Astrocyte of the cerebellum (primary cell): ENCODE results near the gene DNAI2.

Source experiments
- DNase-seq: peaks from one replicate; pipeline ENCODE4 v3.0.0-alpha.2; 2011; ENCODE audit warnings: low read depth
- H3K4me3 ChIP-seq: 2 replicates; pipeline ENCODE4 v1.5.1; 2011; ENCODE audit warnings: mild to moderate bottlenecking, low read depth, low read length, moderate library complexity
- in situ Hi-C: cut with HindIII; loops from 2 replicates; pipeline ENCODE4 v1.10.0; 2017; ENCODE audit warnings: low sequenced_read_pairs
- TF ChIP-seq, protein P1 (sequence below): IDR thresholded peaks from 2 replicates; pipeline ENCODE4 v1.5.1; 2012; ENCODE audit warnings: low read length, low read depth, moderate library complexity, mild to moderate bottlenecking; ENCODE audit errors: missing control alignments

DNAI2 gene, protein sequence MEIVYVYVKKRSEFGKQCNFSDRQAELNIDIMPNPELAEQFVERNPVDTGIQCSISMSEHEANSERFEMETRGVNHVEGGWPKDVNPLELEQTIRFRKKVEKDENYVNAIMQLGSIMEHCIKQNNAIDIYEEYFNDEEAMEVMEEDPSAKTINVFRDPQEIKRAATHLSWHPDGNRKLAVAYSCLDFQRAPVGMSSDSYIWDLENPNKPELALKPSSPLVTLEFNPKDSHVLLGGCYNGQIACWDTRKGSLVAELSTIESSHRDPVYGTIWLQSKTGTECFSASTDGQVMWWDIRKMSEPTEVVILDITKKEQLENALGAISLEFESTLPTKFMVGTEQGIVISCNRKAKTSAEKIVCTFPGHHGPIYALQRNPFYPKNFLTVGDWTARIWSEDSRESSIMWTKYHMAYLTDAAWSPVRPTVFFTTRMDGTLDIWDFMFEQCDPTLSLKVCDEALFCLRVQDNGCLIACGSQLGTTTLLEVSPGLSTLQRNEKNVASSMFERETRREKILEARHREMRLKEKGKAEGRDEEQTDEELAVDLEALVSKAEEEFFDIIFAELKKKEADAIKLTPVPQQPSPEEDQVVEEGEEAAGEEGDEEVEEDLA

DNA sequence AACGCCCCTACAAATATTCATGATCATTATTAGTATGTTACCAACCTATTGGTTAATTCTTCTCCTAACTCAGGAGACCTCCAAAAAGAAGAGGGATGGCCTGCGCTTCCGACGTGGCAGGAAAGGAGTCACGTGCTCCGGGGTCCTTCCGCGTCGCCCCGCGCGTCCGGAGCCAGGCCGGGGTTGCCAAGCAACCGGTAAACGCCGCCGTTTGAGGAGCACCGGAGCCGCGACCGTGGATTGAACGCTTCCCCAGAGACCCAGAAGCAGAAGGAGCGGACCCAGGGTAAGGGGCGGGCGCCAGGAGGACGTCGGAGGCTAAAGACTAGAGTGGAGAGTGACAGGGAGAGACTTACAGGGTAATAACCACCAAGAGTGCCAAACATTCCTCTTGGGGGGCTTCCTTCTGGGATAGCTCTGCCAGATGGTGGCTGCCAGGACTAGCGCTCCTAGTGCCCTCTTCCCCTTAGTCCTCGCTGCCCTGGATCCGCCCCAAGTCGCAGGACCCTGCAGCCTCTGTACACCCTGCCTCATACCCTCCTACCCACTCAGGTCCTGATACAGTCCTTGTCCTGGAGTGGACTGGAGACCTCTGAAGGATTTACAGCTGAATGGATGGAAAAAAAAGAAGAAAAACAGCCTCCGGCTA lies at the start of gene DNAI2:
Gene DNAI2, plus strand, starts transcription at position 175 of the 649 bp plus-strand sequence. CDS start 7,584 bp downstream, outside the sequence.
- in situ Hi-C loops, result no loop called here
- no peak within 1 kb of the TSS for H3K4me3 ChIP-seq
- TF ChIP-seq, protein P1, sequence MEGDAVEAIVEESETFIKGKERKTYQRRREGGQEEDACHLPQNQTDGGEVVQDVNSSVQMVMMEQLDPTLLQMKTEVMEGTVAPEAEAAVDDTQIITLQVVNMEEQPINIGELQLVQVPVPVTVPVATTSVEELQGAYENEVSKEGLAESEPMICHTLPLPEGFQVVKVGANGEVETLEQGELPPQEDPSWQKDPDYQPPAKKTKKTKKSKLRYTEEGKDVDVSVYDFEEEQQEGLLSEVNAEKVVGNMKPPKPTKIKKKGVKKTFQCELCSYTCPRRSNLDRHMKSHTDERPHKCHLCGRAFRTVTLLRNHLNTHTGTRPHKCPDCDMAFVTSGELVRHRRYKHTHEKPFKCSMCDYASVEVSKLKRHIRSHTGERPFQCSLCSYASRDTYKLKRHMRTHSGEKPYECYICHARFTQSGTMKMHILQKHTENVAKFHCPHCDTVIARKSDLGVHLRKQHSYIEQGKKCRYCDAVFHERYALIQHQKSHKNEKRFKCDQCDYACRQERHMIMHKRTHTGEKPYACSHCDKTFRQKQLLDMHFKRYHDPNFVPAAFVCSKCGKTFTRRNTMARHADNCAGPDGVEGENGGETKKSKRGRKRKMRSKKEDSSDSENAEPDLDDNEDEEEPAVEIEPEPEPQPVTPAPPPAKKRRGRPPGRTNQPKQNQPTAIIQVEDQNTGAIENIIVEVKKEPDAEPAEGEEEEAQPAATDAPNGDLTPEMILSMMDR, result no peak
- DNase-seq, result no peak

DNA sequence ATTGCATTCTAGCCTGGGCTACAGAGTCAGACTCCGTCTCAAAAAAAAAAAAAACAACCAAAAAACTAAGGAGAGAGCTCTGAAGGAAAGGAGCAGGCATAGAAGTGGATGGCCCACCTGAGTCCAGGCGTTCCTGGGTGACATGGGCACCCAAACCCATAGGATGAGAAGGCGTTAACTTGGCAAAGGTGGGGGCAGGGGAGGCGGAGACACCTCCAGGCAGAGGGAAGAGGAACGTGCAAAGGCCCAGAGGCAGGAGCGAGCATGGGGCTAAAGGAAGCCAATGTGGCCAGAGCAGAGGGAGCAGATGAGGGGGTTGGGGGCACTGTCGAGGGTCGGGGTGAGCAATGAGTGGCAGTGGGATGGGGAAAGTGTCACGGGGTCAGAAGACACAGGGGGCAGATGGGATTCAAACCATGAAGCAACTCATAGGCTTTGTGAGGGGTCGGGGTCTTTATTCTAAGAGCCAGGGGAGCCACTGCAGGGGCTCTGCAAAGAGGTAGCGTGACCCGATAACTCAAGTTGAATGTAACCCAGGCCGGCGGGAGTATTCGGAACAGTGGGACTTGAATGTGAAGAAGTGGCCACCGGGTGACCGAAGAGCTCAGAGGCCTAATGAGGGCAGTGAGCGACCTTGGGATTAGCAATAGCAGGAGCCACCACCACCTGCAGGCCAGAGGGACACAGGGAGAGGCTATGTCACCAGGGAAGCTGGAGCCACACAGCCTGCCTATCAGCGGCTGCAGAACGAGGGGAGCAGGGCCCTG lies 48.9 kb upstream of the DNAI2 start:
- no peak overlapping the region for H3K4me3 ChIP-seq
- TF ChIP-seq, protein P1, result no peak
- in situ Hi-C loops, result no loop called here
- DNase-seq, result no peak

DNA sequence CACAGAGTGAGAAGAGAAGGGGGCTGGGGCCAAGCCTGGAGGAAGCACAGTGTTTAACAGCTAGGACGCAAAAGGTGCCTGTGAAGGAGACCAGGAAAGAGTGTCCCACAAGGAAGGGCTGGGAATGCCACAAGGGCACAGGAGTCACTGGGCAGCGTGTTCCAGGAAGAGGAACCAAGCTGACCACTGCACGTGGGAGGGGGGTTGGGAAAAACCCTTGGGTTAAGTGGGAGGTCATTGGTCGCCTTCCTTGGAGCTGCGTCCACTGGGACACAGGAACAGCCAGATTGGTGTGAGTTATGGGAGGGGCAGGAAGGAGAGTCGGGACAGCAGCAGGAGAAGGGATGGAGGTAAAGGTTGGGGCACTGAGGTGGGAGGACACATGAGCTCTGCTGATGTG lies 47.8 kb upstream of the DNAI2 start:
- TF ChIP-seq, protein P1, result no peak
- no peak for DNase-seq
- in situ Hi-C loops, result no loop called here
- H3K4me3 ChIP-seq, result no peak overlapping the region

DNA sequence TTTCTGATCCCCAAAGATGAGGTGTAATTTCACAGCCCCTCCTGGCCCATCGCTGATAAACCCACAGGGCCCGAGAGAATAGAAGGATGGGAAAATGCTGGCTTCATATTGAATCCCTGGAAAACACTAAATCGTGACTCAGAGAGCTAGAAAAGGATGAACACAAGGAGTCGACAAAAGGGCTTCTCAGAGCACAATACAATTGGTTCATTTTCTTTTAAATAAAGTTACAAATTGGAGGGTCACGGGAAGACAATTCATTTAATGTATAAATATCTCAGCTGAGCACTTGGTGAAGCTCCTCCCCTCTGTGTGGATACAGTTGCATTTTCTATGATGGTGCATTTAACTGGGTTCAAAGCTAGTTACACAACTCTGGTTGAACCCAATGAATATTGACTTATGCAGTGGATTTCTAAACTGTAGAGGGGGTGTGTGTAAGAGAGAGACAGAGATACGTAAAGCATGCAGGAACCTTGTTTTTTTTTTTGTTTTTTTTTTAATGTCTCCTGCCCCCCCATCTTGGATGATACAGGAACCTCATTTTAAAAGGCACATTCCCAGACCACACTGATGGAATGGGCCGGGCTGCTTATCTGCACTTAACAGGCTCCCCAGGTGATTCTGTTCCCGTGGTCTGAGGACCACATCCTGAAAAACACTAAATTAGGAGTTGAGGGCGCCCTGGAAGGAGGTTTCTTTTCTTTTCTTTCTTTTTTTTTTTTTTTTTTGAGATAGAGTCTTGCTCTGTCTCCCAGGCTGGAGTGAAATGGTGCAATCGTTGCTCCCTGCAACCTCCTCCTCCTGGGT lies 46.6 kb upstream of the DNAI2 start:
- no peak overlapping the region for H3K4me3 ChIP-seq
- DNase-seq, result no peak
- TF ChIP-seq, protein P1, result no peak
- in situ Hi-C loops, result no loop called here

DNA sequence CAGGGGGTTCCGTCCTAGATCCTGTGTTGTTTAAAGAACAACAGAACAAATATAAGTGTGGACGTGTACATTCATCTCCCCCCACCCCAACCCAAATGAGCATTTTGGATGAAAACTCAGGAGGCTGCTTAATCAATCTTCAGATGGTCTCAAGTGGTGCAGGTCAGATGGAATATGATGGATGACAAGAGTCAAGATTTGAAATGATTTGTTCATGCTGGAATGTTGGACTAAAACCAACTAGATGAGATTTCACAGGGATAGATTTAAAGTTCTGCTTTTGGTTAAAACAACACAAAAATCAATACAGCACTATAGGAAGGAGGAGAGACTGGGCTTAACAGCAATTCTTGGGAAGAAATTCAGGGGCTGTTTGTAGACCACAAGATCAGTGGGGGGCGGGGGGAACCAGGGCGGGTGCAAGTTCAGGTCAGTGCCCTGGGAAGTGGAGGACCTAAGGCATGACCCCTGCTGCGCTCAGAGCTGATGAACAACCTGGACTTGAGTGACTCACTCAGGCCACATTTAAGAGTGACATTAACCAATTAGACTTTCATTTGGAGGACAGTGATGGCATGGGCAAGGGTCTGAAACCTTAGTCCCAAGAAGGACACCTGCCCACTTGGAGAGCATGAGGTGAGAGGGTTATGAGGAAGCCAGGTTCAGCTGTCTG lies 45.6 kb upstream of the DNAI2 start:
- no peak overlapping the region for H3K4me3 ChIP-seq
- DNase-seq, result no peak
- in situ Hi-C loops, result no loop called here
- TF ChIP-seq, protein P1, result no peak
